Measurements from ENCODE around the gene SEC62. TPM values are rescaled to one million over a fixed set of nuclear protein-coding genes. Genes with fewer than 3 reads are reported as not detected.

Gene SEC62
- total and polyA plus RNA-seq, 9 of the 15 experiments (the other 6 are each of a cell fraction or from before 2014, with no cell fraction given): 34.5 to 152 (median 51.8) TPM

DNA sequence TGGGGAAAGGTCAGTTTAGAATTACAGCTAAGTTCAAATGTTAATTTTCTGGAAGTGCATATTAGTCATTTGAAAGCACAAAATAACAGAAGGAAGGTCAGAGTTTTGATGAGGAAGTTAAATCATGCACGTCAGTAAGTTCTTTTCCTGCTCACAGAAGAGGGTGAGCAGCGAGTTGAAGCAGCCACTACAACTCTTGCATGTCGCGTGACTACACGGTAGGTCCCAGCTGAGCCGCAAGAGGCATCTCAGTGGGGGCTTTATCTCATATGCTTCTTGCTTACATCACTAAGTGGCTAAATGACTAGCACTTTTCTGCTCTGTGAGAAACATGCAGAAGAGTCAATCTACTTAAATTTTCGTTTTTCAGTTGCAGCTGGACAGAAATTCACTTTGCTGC, 21.3 kb upstream of the SEC62 start (continued):
- TF ChIP-seq GTF2F1 (IDR thresholded peaks at IDR 0.05; ENCODE audit: low read depth, low read length) (no peak), PRPF4 (IDR thresholded peaks at IDR 0.05; ENCODE audit: insufficient read depth, low read depth, low read length, poor library complexity, severe bottlenecking) (no peak), NCOR1 (IDR thresholded peaks at IDR 0.05) (no peak), CC2D1A (IDR thresholded peaks at IDR 0.05) (peak; percentile 30; the same call in 1 of the 2 replicates), ZNF124 (CRISPR knock-in tag; IDR thresholded peaks at IDR 0.05) (no peak), HNRNPH1 (optimal IDR thresholded peaks at IDR 0.05; ENCODE audit: low read depth, low read length) (no peak), MIER1 (IDR thresholded peaks at IDR 0.05; ENCODE audit: low read depth) (no peak), HMGN3 (IDR thresholded peaks at IDR 0.05; ENCODE audit: borderline replicate concordance, extremely low read depth, insufficient read length, low read depth, low read length) (no peak), SRSF9 (IDR thresholded peaks at IDR 0.05; ENCODE audit: borderline replicate concordance, low read depth, low read length) (no peak), COPS2 (conservative IDR thresholded peaks at IDR 0.05) (no peak), ZNF217 (CRISPR knock-in tag; IDR thresholded peaks at IDR 0.05) (no peak), ETV1 (tag; conservative IDR thresholded peaks at IDR 0.05; ENCODE audit: low read depth) (no peak), CBFA2T2 (conservative IDR thresholded peaks at IDR 0.05) (no peak), NCOA2 (IDR thresholded peaks at IDR 0.05; ENCODE audit: partially characterized antibody in 2 of 2) (no peak), NONO (IDR thresholded peaks at IDR 0.05; ENCODE audit: low read depth in 2 of 2, low read length in 1 of 2) (no peak), TAF9B (IDR thresholded peaks at IDR 0.05; ENCODE audit: partially characterized antibody) (peak; percentile 90), DNMT1 (IDR thresholded peaks at IDR 0.05) (no peak)
- TF ChIP-seq, protein P1, sequence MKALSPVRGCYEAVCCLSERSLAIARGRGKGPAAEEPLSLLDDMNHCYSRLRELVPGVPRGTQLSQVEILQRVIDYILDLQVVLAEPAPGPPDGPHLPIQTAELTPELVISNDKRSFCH (CRISPR knock-in tag; IDR thresholded peaks at IDR 0.05): no peak
- TF ChIP-seq, protein P1 (tag; IDR thresholded peaks at IDR 0.05): no peak
- TF ChIP-seq, protein P2, sequence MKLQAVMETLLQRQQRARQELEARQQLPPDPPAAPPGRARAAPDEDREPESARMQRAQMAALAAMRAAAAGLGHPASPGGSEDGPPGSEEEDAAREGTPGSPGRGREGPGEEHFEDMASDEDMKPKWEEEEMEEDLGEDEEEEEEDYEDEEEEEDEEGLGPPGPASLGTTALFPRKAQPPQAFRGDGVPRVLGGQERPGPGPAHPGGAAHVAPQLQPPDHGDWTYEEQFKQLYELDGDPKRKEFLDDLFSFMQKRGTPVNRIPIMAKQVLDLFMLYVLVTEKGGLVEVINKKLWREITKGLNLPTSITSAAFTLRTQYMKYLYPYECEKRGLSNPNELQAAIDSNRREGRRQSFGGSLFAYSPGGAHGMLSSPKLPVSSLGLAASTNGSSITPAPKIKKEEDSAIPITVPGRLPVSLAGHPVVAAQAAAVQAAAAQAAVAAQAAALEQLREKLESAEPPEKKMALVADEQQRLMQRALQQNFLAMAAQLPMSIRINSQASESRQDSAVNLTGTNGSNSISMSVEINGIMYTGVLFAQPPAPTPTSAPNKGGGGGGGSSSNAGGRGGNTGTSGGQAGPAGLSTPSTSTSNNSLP (IDR thresholded peaks at IDR 0.05; ENCODE audit: borderline replicate concordance, low read depth, low read length): no peak
- TF ChIP-seq, protein P3, sequence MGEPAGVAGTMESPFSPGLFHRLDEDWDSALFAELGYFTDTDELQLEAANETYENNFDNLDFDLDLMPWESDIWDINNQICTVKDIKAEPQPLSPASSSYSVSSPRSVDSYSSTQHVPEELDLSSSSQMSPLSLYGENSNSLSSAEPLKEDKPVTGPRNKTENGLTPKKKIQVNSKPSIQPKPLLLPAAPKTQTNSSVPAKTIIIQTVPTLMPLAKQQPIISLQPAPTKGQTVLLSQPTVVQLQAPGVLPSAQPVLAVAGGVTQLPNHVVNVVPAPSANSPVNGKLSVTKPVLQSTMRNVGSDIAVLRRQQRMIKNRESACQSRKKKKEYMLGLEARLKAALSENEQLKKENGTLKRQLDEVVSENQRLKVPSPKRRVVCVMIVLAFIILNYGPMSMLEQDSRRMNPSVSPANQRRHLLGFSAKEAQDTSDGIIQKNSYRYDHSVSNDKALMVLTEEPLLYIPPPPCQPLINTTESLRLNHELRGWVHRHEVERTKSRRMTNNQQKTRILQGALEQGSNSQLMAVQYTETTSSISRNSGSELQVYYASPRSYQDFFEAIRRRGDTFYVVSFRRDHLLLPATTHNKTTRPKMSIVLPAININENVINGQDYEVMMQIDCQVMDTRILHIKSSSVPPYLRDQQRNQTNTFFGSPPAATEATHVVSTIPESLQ (CRISPR knock-in tag; IDR thresholded peaks at IDR 0.05): no peak
- TF ChIP-seq, protein P4, sequence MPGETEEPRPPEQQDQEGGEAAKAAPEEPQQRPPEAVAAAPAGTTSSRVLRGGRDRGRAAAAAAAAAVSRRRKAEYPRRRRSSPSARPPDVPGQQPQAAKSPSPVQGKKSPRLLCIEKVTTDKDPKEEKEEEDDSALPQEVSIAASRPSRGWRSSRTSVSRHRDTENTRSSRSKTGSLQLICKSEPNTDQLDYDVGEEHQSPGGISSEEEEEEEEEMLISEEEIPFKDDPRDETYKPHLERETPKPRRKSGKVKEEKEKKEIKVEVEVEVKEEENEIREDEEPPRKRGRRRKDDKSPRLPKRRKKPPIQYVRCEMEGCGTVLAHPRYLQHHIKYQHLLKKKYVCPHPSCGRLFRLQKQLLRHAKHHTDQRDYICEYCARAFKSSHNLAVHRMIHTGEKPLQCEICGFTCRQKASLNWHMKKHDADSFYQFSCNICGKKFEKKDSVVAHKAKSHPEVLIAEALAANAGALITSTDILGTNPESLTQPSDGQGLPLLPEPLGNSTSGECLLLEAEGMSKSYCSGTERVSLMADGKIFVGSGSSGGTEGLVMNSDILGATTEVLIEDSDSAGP (CRISPR knock-in tag; IDR thresholded peaks at IDR 0.05): no peak
